Measurements from ENCODE around the gene SRC. TPM values are rescaled to one million over a fixed set of nuclear protein-coding genes. Genes with fewer than 3 reads are reported as not detected.

The SRC gene
- total RNA-seq, 1 donor from 2014 or later, result 72.7 TPM

DNA sequence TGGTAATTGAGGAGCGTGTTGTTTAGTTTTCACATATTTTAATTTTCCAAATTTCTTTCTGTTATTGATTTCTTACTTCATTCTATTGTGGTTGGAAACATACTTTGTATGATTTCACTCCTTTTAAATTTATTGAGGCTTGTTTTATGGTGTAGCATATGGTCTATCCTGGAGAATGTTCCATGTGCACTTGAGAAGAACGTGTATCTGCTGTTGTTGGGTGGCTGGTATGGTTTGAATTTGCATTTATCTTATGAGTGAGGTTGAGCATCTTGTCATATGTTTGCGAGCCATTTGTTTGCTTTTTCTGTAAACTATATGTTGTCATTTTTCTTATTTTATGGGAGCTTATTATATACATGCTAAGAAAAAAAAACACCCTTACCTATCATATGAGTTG, 26.5 kb downstream of the SRC start:
- Mint-ChIP-seq H3K36me3 (ENCODE audit: low read depth) (peaks cover 17% of the 10 kb centered on the region), H3K4me3 (no peak overlapping the region), H3K9me3 (no peaks in the 10 kb centered on the region), H3K4me1 (peaks cover 43% of the 10 kb centered on the region), H3K27ac (no peak overlapping the region), H3K27me3 (no peaks in the 10 kb centered on the region)
- intact Hi-C loops (cut with micrococcal nuclease), result no loop called here
- POLR2A ChIA-PET, result interaction anchor here (1.1 to 3.2 kb wide), 3 partner anchors 10 to 27 kb away, joined by 3 to 17 read pairs (median 3); no protein-coding TSS in a partner anchor
- ATAC-seq (ENCODE audit: low read depth) (no peak), DNase-seq (no peak)
- CTCF ChIA-PET, result interaction anchor here (1.3 to 1.9 kb wide), 2 partner anchors 9 to 12 kb away, joined by 4 to 6 read pairs; no protein-coding TSS in a partner anchor
- TF ChIP-seq, protein P1, sequence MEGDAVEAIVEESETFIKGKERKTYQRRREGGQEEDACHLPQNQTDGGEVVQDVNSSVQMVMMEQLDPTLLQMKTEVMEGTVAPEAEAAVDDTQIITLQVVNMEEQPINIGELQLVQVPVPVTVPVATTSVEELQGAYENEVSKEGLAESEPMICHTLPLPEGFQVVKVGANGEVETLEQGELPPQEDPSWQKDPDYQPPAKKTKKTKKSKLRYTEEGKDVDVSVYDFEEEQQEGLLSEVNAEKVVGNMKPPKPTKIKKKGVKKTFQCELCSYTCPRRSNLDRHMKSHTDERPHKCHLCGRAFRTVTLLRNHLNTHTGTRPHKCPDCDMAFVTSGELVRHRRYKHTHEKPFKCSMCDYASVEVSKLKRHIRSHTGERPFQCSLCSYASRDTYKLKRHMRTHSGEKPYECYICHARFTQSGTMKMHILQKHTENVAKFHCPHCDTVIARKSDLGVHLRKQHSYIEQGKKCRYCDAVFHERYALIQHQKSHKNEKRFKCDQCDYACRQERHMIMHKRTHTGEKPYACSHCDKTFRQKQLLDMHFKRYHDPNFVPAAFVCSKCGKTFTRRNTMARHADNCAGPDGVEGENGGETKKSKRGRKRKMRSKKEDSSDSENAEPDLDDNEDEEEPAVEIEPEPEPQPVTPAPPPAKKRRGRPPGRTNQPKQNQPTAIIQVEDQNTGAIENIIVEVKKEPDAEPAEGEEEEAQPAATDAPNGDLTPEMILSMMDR (IDR thresholded peaks at IDR 0.05), result no peak

DNA sequence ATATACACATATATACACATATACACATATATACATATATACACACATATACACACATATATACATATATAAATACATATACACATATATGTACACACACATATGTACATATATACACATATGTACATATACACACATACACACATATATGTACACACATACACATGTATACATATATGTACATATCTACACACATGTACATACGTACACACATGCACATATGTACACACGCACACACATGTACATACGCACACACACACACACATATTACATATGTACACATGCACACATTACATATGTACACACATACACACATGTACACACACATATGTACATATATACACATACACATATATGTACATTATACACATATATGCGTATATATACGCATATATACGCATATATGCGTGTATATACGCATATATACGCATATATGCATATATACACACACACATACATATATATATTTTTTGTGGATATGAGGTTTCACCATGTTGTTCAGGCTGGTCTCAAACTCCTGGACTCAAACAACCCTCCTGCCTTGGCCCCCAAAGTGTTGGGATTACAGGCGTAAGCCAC, 27.2 kb downstream of the SRC start:
- Mint-ChIP-seq H3K4me1 (peaks cover 41% of the 10 kb centered on the region), H3K27me3 (no peaks in the 10 kb centered on the region), H3K4me3 (no peak overlapping the region), H3K9me3 (no peaks in the 10 kb centered on the region), H3K27ac (no peak overlapping the region), H3K36me3 (ENCODE audit: low read depth) (peaks cover 18% of the 10 kb centered on the region)
- intact Hi-C loops (cut with micrococcal nuclease), result no loop called here
- no peak for ATAC-seq (ENCODE audit: low read depth)
- CTCF ChIA-PET, result interaction anchor here (1.9 kb wide), 1 partner anchor 9 kb away, joined by 6 read pairs; no protein-coding TSS in a partner anchor
- TF ChIP-seq, protein P1 (IDR thresholded peaks at IDR 0.05), result no peak
- no peak for DNase-seq
- POLR2A ChIA-PET, result interaction anchor here (1.1 to 3.2 kb wide), 2 partner anchors 9 to 16 kb away, joined by 3 to 17 read pairs; no protein-coding TSS in a partner anchor

DNA sequence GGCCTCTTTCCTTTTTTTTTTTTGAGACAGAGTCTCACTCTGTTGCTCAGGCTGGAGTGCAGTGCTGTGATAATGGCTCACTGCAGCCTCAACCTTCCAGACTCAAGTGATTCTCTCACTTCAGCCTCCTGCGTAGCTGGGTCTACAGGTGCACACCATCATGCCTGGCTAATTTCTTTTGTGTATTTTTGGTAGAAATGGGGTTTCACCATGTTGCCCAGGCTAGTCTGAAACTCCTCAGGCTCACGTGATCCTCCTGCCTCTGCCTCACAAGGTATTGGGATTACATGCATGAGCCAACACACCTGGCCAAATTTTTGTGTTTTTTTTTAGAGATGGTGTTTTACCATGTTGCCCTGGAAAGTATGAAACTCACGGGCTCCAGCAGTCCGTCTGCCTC, 29.3 kb downstream of the SRC start:
- H3K9me3 Mint-ChIP-seq, result no peaks in the 10 kb centered on the region
- CTCF ChIA-PET, result no interaction called here
- TF ChIP-seq, protein P1 (IDR thresholded peaks at IDR 0.05), result no peak
- H3K27ac Mint-ChIP-seq, result peak overlapping the region; percentile 41
- H3K27me3 Mint-ChIP-seq, result no peaks in the 10 kb centered on the region
- H3K36me3 Mint-ChIP-seq (ENCODE audit: low read depth), result peaks cover 16% of the 10 kb centered on the region
- intact Hi-C loops (cut with micrococcal nuclease), result no loop called here
- DNase-seq, result no peak
- peak; percentile 31 for ATAC-seq (ENCODE audit: low read depth)
- peaks cover 40% of the 10 kb centered on the region for H3K4me1 Mint-ChIP-seq
- H3K4me3 Mint-ChIP-seq, result peak overlapping the region; percentile 20
- POLR2A ChIA-PET, result interaction anchor here (0.7 kb wide), 1 partner anchor 40 kb away, joined by 3 read pairs; no protein-coding TSS in a partner anchor

DNA sequence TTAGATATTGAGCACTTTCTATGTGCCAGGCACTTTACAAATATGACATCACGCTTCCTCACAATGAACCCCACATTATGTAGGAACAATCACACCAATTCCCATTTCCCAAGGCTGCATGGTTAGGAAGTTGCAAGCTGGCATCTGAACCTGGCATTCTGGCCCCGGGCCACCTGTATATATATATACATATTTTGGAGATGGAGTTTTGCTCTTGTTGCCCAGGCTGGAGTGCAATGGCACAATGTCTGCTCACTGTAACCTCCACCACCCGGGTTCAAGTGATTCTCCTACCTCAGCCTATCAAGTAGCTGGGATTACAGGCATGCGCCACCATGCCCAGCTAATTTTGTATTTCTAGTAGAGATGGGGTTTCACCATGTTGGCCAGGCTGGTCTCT, 30.4 kb downstream of the SRC start:
- Mint-ChIP-seq H3K27me3 (no peaks in the 10 kb centered on the region), H3K36me3 (ENCODE audit: low read depth) (peaks cover 15% of the 10 kb centered on the region), H3K9me3 (no peaks in the 10 kb centered on the region), H3K4me3 (no peak overlapping the region), H3K4me1 (peaks cover 50% of the 10 kb centered on the region), H3K27ac (no peak overlapping the region)
- DNase-seq (no peak), ATAC-seq (ENCODE audit: low read depth) (no peak)
- ChIA-PET POLR2A (no interaction called here), CTCF (no interaction called here)
- TF ChIP-seq, protein P1 (IDR thresholded peaks at IDR 0.05), result no peak
- intact Hi-C loops (cut with micrococcal nuclease), result no loop called here

DNA sequence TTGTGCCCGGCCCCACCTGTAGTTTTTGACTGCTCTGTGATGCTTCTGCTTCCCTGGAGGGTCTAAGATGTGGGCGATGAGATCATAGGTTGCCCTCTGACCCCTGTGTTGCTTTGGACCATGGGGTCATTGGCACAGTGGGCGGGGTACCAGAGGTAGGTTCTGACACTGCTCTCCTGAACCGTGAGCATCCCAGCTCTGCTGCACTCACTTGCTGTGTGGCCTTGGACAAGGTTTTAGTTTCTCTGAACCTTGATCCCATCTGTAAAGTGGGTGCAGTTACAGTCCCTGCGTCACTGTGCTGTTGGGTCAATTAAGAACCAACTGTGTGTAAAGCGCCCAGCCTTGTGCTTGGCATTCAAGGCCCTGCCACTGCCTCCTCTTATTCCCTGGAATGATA, 30.9 kb downstream of the SRC start:
- no peak overlapping the region for H3K4me3 Mint-ChIP-seq
- ATAC-seq (ENCODE audit: low read depth) (no peak), DNase-seq (no peak)
- ChIA-PET POLR2A (no interaction called here), CTCF (no interaction called here)
- intact Hi-C loops (cut with micrococcal nuclease), result no loop called here
- peaks cover 15% of the 10 kb centered on the region for H3K36me3 Mint-ChIP-seq (ENCODE audit: low read depth)
- H3K27ac Mint-ChIP-seq, result peak overlapping the region; percentile 25
- peaks cover 51% of the 10 kb centered on the region for H3K4me1 Mint-ChIP-seq
- H3K27me3 Mint-ChIP-seq, result no peaks in the 10 kb centered on the region
- no peaks in the 10 kb centered on the region for H3K9me3 Mint-ChIP-seq
- TF ChIP-seq, protein P1 (IDR thresholded peaks at IDR 0.05), result no peak
